ENCODE measurements around the gene IL10.

IL10 gene

GRCh38 chr1:206800891-206801290 lies 28.6 kb upstream of the IL10 start:
- no peak overlapping the region for H3K27ac ChIP-seq (ENCODE audit: low read depth, low read length)
- H3K4me1 ChIP-seq (ENCODE audit: control insufficient read depth, insufficient read depth, low read length) = no peaks in the 10 kb centered on the region
- no peaks in the 10 kb centered on the region for H3K27me3 ChIP-seq (ENCODE audit: control insufficient read depth, insufficient read depth, low read length)
- H3K36me3 ChIP-seq (ENCODE audit: control insufficient read depth, insufficient read depth, low read length) = no peaks in the 10 kb centered on the region
- H3K4me3 ChIP-seq (ENCODE audit: low read length) = no peak overlapping the region
- no peak overlapping the region for H3K9ac ChIP-seq (ENCODE audit: low read length)

GRCh38 chr1:206800411-206800810 lies 28.1 kb upstream of the IL10 start:
- Histone ChIP-seq H3K9ac (ENCODE audit: low read length) (no peak overlapping the region), H3K27ac (ENCODE audit: low read depth, low read length) (no peak overlapping the region), H3K4me1 (ENCODE audit: control insufficient read depth, insufficient read depth, low read length) (no peaks in the 10 kb centered on the region), H3K27me3 (ENCODE audit: control insufficient read depth, insufficient read depth, low read length) (no peaks in the 10 kb centered on the region), H3K4me3 (ENCODE audit: low read length) (no peak overlapping the region), H3K36me3 (ENCODE audit: control insufficient read depth, insufficient read depth, low read length) (no peaks in the 10 kb centered on the region)

GRCh38 chr1:206799311-206799710 lies 27.0 kb upstream of the IL10 start:
- Histone ChIP-seq H3K27me3 (ENCODE audit: control insufficient read depth, insufficient read depth, low read length) (no peaks in the 10 kb centered on the region), H3K4me3 (ENCODE audit: low read length) (no peak overlapping the region)

GRCh38 chr1:206798384-206798996 lies 26.2 kb upstream of the IL10 start:
- H3K4me3 ChIP-seq (ENCODE audit: low read length) = no peak overlapping the region
- no peak overlapping the region for H3K9ac ChIP-seq (ENCODE audit: low read length)
- no peak overlapping the region for H3K27ac ChIP-seq (ENCODE audit: low read depth, low read length)
- no peaks in the 10 kb centered on the region for H3K27me3 ChIP-seq (ENCODE audit: control insufficient read depth, insufficient read depth, low read length)
- no peaks in the 10 kb centered on the region for H3K36me3 ChIP-seq (ENCODE audit: control insufficient read depth, insufficient read depth, low read length)
- no peaks in the 10 kb centered on the region for H3K4me1 ChIP-seq (ENCODE audit: control insufficient read depth, insufficient read depth, low read length)

More at GRCh38 chr1:206799311-206799710, 27.0 kb upstream of the IL10 start:
- no peaks in the 10 kb centered on the region for H3K4me1 ChIP-seq (ENCODE audit: control insufficient read depth, insufficient read depth, low read length)
- no peak overlapping the region for H3K27ac ChIP-seq (ENCODE audit: low read depth, low read length)
- no peaks in the 10 kb centered on the region for H3K36me3 ChIP-seq (ENCODE audit: control insufficient read depth, insufficient read depth, low read length)
- no peak overlapping the region for H3K9ac ChIP-seq (ENCODE audit: low read length)

- Histone ChIP-seq H3K4me3 (ENCODE audit: low read length) (no peak overlapping the region), H3K36me3 (ENCODE audit: control insufficient read depth, insufficient read depth, low read length) (no peaks in the 10 kb centered on the region), H3K9ac (ENCODE audit: low read length) (no peak overlapping the region), H3K27ac (ENCODE audit: low read depth, low read length) (no peak overlapping the region), H3K27me3 (ENCODE audit: control insufficient read depth, insufficient read depth, low read length) (no peaks in the 10 kb centered on the region), H3K4me1 (ENCODE audit: control insufficient read depth, insufficient read depth, low read length) (no peaks in the 10 kb centered on the region)
These were observed 25.5 kb upstream of the IL10 start for GRCh38 chr1:206797534-206798383.

GRCh38 chr1:206796981-206797402 lies 24.7 kb upstream of the IL10 start:
- H3K4me3 ChIP-seq (ENCODE audit: low read length) = no peak overlapping the region
- no peaks in the 10 kb centered on the region for H3K27me3 ChIP-seq (ENCODE audit: control insufficient read depth, insufficient read depth, low read length)
- no peaks in the 10 kb centered on the region for H3K4me1 ChIP-seq (ENCODE audit: control insufficient read depth, insufficient read depth, low read length)
- no peak overlapping the region for H3K9ac ChIP-seq (ENCODE audit: low read length)
- H3K36me3 ChIP-seq (ENCODE audit: control insufficient read depth, insufficient read depth, low read length) = no peaks in the 10 kb centered on the region
- no peak overlapping the region for H3K27ac ChIP-seq (ENCODE audit: low read depth, low read length)

- H3K36me3 ChIP-seq (ENCODE audit: control insufficient read depth, insufficient read depth, low read length) = no peaks in the 10 kb centered on the region
- no peak overlapping the region for H3K4me3 ChIP-seq (ENCODE audit: low read length)
- no peak overlapping the region for H3K9ac ChIP-seq (ENCODE audit: low read length)
- no peaks in the 10 kb centered on the region for H3K4me1 ChIP-seq (ENCODE audit: control insufficient read depth, insufficient read depth, low read length)
- no peaks in the 10 kb centered on the region for H3K27me3 ChIP-seq (ENCODE audit: control insufficient read depth, insufficient read depth, low read length)
- no peak overlapping the region for H3K27ac ChIP-seq (ENCODE audit: low read depth, low read length)
These were observed 23.8 kb upstream of the IL10 start for GRCh38 chr1:206796116-206796515.

- Histone ChIP-seq H3K27me3 (ENCODE audit: control insufficient read depth, insufficient read depth, low read length) (no peaks in the 10 kb centered on the region), H3K9ac (ENCODE audit: low read length) (no peak overlapping the region)
These were observed 22.1 kb upstream of the IL10 start for GRCh38 chr1:206794294-206794908.

GRCh38 chr1:206793620-206794019 lies 21.3 kb upstream of the IL10 start:
- no peaks in the 10 kb centered on the region for H3K36me3 ChIP-seq (ENCODE audit: control insufficient read depth, insufficient read depth, low read length)
- H3K4me3 ChIP-seq (ENCODE audit: low read length) = no peak overlapping the region
- no peaks in the 10 kb centered on the region for H3K27me3 ChIP-seq (ENCODE audit: control insufficient read depth, insufficient read depth, low read length)
- no peak overlapping the region for H3K9ac ChIP-seq (ENCODE audit: low read length)
- no peaks in the 10 kb centered on the region for H3K4me1 ChIP-seq (ENCODE audit: control insufficient read depth, insufficient read depth, low read length)
- H3K27ac ChIP-seq (ENCODE audit: low read depth, low read length) = no peak overlapping the region

More at GRCh38 chr1:206794294-206794908, 22.1 kb upstream of the IL10 start:
- Histone ChIP-seq H3K27ac (ENCODE audit: low read depth, low read length) (no peak overlapping the region), H3K4me1 (ENCODE audit: control insufficient read depth, insufficient read depth, low read length) (no peaks in the 10 kb centered on the region), H3K4me3 (ENCODE audit: low read length) (no peak overlapping the region), H3K36me3 (ENCODE audit: control insufficient read depth, insufficient read depth, low read length) (no peaks in the 10 kb centered on the region)

- H3K27me3 ChIP-seq (ENCODE audit: control insufficient read depth, insufficient read depth, low read length) = no peaks in the 10 kb centered on the region
- H3K27ac ChIP-seq (ENCODE audit: low read depth, low read length) = no peak overlapping the region
- H3K4me3 ChIP-seq (ENCODE audit: low read length) = no peak overlapping the region
- no peaks in the 10 kb centered on the region for H3K4me1 ChIP-seq (ENCODE audit: control insufficient read depth, insufficient read depth, low read length)
- H3K36me3 ChIP-seq (ENCODE audit: control insufficient read depth, insufficient read depth, low read length) = no peaks in the 10 kb centered on the region
- no peak overlapping the region for H3K9ac ChIP-seq (ENCODE audit: low read length)
These were observed 20.8 kb upstream of the IL10 start for GRCh38 chr1:206792939-206793607.

- H3K4me1 ChIP-seq (ENCODE audit: control insufficient read depth, insufficient read depth, low read length) = no peaks in the 10 kb centered on the region
- no peaks in the 10 kb centered on the region for H3K27me3 ChIP-seq (ENCODE audit: control insufficient read depth, insufficient read depth, low read length)
- H3K9ac ChIP-seq (ENCODE audit: low read length) = no peak overlapping the region
- no peak overlapping the region for H3K27ac ChIP-seq (ENCODE audit: low read depth, low read length)
- no peaks in the 10 kb centered on the region for H3K36me3 ChIP-seq (ENCODE audit: control insufficient read depth, insufficient read depth, low read length)
- H3K4me3 ChIP-seq (ENCODE audit: low read length) = no peak overlapping the region
These were observed 18.4 kb upstream of the IL10 start for GRCh38 chr1:206790502-206791250.
